CD14-positive monocyte (primary cell): ENCODE measurements around the gene POR. TPM values are rescaled to one million over a fixed set of nuclear protein-coding genes. Genes with fewer than 3 reads are reported as not detected.

ENCODE experiments used
- DNase-seq, 3 donors: peaks; one replicate each; pipeline ENCODE4 v3.0.0-alpha.2; 2011 to 2022
- H2AFZ ChIP-seq: 2 replicates; pipeline ENCODE4 v1.6.0; 2012; ENCODE audit warnings: mild to moderate bottlenecking, low read depth, low read length, inconsistent platforms; ENCODE audit not compliant: insufficient read depth, poor library complexity, severe bottlenecking
- H3K27ac ChIP-seq, 2 donors: 1 replicate in 1 of 2; 2 replicates in 1 of 2; pipeline ENCODE4 v1.5.1; 2012 to 2013; ENCODE audit warnings: low read length in 2 of 2, control low read depth in 1 of 2, inconsistent platforms in 1 of 2, low read depth in 1 of 2, mild to moderate bottlenecking in 1 of 2
- H3K27me3 ChIP-seq, 2 donors: one replicate each; pipeline versions ENCODE4 v1.6.0 to v1.6.1; 2011 to 2013; ENCODE audit warnings: low read length in 2 of 2; ENCODE audit not compliant: control insufficient read depth in 2 of 2, insufficient read depth in 2 of 2
- H3K36me3 ChIP-seq, 2 donors: replicated peaks in 1 of 2; 1 replicate in 1 of 2; 2 replicates in 1 of 2; pipeline versions ENCODE4 v1.5.1 to v1.6.1; 2012 to 2013; ENCODE audit warnings: low read length in 2 of 2, control low read depth in 1 of 2, inconsistent platforms in 1 of 2, mild to moderate bottlenecking in 1 of 2; ENCODE audit not compliant: insufficient read depth in 2 of 2, control insufficient read depth in 1 of 2
- H3K4me1 ChIP-seq, 2 donors: 1 replicate in 1 of 2; 2 replicates in 1 of 2; pipeline versions ENCODE4 v1.5.1 to v1.6.1; 2012 to 2013; ENCODE audit warnings: low read length in 2 of 2, control low read depth in 1 of 2, inconsistent platforms in 1 of 2, mild to moderate bottlenecking in 1 of 2, moderate library complexity in 1 of 2; ENCODE audit not compliant: insufficient read depth in 2 of 2, control insufficient read depth in 1 of 2
- H3K4me2 ChIP-seq: replicated peaks from 2 replicates; pipeline ENCODE3; 2012; ENCODE audit warnings: low read length, moderate library complexity, mild to moderate bottlenecking; ENCODE audit not compliant: poor library complexity, severe bottlenecking; ENCODE audit errors: extremely low read depth
- H3K4me3 ChIP-seq, 3 experiments: fragments of 200-600 bp in 1 of 3; sonication (generic) in 1 of 3; replicated peaks in 1 of 3; 1 replicate in 2 of 3; 2 replicates in 1 of 3; pipeline ENCODE4 v1.5.1; 2011 to 2013; ENCODE audit warnings: low read length in 3 of 3, mild to moderate bottlenecking in 3 of 3, control low read depth in 2 of 3, low read depth in 2 of 3, inconsistent platforms in 1 of 3, moderate library complexity in 1 of 3
- H3K79me2 ChIP-seq: 2 replicates; pipeline ENCODE4 v1.6.0; 2012; ENCODE audit warnings: mild to moderate bottlenecking, control low read depth, inconsistent platforms, low read length, moderate library complexity; ENCODE audit not compliant: insufficient read depth
- H3K9ac ChIP-seq: 2 replicates; pipeline ENCODE4 v1.6.0; 2017; ENCODE audit warnings: low read length, mild to moderate bottlenecking; ENCODE audit not compliant: insufficient read depth, poor library complexity, severe bottlenecking
- H3K9me3 ChIP-seq, 2 donors: replicated peaks in 1 of 2; 1 replicate in 1 of 2; 2 replicates in 1 of 2; pipeline versions ENCODE4 v1.5.1 to v1.6.1; 2012 to 2013; ENCODE audit warnings: low read length in 2 of 2, control low read depth in 1 of 2; ENCODE audit not compliant: control insufficient read depth in 1 of 2, insufficient read depth in 1 of 2
- H4K20me1 ChIP-seq: 2 replicates; pipeline ENCODE4 v1.6.0; 2012; ENCODE audit warnings: mild to moderate bottlenecking, low read length, control low read depth, moderate library complexity; ENCODE audit not compliant: insufficient read depth
- H3K27ac Mint-ChIP-seq, 7 donors: one replicate each; pipeline ENCODE4 v1.8.0; 2020; ENCODE audit warnings: mild to moderate bottlenecking in 7 of 7, mixed read lengths in 7 of 7, moderate library complexity in 6 of 7, inconsistent platforms in 2 of 7
- H3K27me3 Mint-ChIP-seq, 3 donors: one replicate each; pipeline ENCODE4 v1.8.0; 2021 to 2022; ENCODE audit warnings: low read depth in 3 of 3, mild to moderate bottlenecking in 3 of 3, mixed read lengths in 3 of 3, moderate library complexity in 3 of 3, inconsistent platforms in 1 of 3
- H3K36me3 Mint-ChIP-seq, 2 donors: one replicate each; pipeline ENCODE4 v1.8.0; 2020; ENCODE audit warnings: mixed read lengths in 2 of 2, inconsistent platforms in 1 of 2, mild to moderate bottlenecking in 1 of 2
- H3K4me1 Mint-ChIP-seq: one replicate; pipeline ENCODE4 v1.8.0; 2020; ENCODE audit warnings: mild to moderate bottlenecking, mixed read lengths
- H3K4me3 Mint-ChIP-seq, 2 donors: one replicate each; pipeline ENCODE4 v1.8.0; 2020; ENCODE audit warnings: mild to moderate bottlenecking in 2 of 2, mixed read lengths in 2 of 2, moderate library complexity in 1 of 2
- H3K9me3 Mint-ChIP-seq, 7 donors: one replicate each; pipeline ENCODE4 v1.8.0; 2020 to 2022; ENCODE audit warnings: mixed read lengths in 7 of 7, mild to moderate bottlenecking in 6 of 7, moderate library complexity in 6 of 7, inconsistent platforms in 2 of 7
- CTCF ChIP-seq: fragments of 200-600 bp; IDR thresholded peaks from one replicate; pipeline ENCODE4 v1.8.0; 2022; ENCODE audit warnings: antibody characterized with exemption, mild to moderate bottlenecking
- WGBS: methylation state at CpG from one replicate; pipeline ENCODE4 v1.1.5; 2013; ENCODE audit warnings: missing lambda C conversion rate; ENCODE audit not compliant: insufficient coverage; 5-methylcytosine and 5-hydroxymethylcytosine counted together
- intact Hi-C, 2 donors: fragments of 100-400 bp; cut with micrococcal nuclease; formaldehyde crosslinking; loops; one replicate each; pipeline versions ENCODE4 v1.15.0 to v1.15.1; 2023
- polyA plus RNA-seq, 3 donors: library from polyadenylated mRNA; depleted of rRNA in 1 of 3; unstranded in 2 of 3; stranded (reverse) in 1 of 3; fragments of 300-500 nt in 2 of 3; fragments of >200 nt in 1 of 3; fragmentation: Illumina TruSeq in 2 of 3; gene quantifications; 1 replicate in 2 of 3; 2 replicates in 1 of 3; pipeline ENCODE4 v1.2.3, GENCODE V29; 2012 to 2021

The POR gene
- polyA plus RNA-seq, 3 donors, result 90.5 to 102 (median 98.1) TPM

DNA sequence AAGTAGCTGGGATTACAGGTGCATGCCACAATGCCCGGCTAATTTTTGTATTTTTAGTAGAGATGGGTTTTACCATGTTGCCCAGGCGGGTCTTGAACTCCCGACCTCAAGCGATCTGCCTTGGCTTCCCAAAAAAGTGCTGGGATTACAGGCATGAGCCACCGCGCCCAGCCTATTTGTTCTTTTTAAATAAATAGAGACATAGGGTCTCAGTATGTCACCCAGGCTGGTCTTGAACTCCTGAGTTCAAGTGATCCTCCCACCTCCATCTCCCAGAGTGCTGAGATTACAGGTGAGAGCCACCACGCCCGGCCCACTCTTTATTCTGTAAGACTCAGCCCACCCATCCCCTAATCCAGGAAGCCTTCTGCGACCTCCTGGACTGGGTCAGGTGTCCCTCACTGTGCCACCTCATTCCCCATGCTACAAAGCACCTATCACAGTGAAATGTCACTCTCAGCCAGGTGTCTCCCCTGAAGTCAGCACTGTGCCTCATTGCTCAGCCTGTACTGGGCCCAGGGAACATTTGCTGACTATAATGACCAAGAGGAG is 76.7 kb downstream of the POR start:
- intact Hi-C loops, result no loop called here
- Histone ChIP-seq H2AFZ (no peak overlapping the region), H3K79me2 (peaks cover 5% of the 10 kb centered on the region), H3K4me2 (no peak overlapping the region), H4K20me1 (peaks cover 24% of the 10 kb centered on the region), H3K27ac (no peak overlapping the region), H3K9ac (no peak overlapping the region), H3K27me3 (no peaks in the 10 kb centered on the region), H3K4me3 (no peak overlapping the region), H3K9me3 (no peaks in the 10 kb centered on the region), H3K4me1 (peaks cover 23 to 34% of the 10 kb centered on the region in 2 donors), H3K36me3 (peaks cover 16 to 23% of the 10 kb centered on the region in 2 donors)
- Mint-ChIP-seq H3K9me3 (no peaks in the 10 kb centered on the region), H3K4me1 (peaks cover 37% of the 10 kb centered on the region), H3K27me3 (peaks cover 0 to 3% (median 0%) of the 10 kb centered on the region in 3 donors), H3K36me3 (peaks cover 34 to 44% of the 10 kb centered on the region in 2 donors), H3K4me3 (no peak overlapping the region), H3K27ac (no peak overlapping the region)
- DNase-seq, result no peak
- no peak for TF ChIP-seq CTCF
- 92% methylated on average over 3 of the region's 9 CpGs for WGBS

DNA sequence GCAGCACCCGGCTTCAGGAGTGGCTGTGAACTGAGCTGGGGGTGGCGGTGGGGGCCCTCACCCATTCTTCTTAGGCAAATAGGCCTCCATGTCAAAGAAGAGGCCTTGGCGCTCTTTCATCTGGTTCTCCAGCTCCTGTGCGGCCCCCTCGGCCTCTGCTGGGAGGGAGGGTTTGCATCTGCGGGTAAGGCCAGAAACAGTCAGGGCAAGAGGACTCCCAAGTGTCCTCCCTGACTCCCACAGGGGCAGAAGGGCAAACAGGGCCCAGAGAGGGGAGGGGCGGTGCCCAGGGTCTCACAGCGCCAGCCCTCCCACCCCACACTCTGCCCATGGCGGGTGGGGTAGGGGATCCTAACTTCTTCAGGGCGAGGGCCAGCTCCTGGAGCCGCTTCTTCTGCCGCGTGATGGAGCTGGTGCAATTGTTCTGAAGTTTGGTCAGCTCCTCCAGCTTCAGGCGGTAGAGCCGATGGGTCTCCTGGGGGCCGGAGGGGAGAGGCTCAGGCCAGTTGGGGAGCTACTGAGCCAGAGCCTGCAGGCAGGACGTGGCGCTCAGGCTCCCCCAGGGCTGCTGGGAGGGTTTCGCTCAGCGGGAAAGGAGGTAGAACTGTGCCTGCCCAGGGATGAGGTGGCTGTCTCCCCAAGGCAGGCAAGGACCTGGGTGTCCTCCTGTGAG is 77.3 kb downstream of the POR start:
- H3K4me1 ChIP-seq, result peaks cover 29 to 40% of the 10 kb centered on the region in 2 donors
- no peak for DNase-seq
- no peak overlapping the region for H3K4me2 ChIP-seq
- Mint-ChIP-seq H3K27me3 (peaks cover 0 to 3% (median 0%) of the 10 kb centered on the region in 3 donors), H3K4me1 (peaks cover 43% of the 10 kb centered on the region), H3K36me3 (peaks cover 28 to 38% of the 10 kb centered on the region in 2 donors), H3K4me3 (no peak overlapping the region), H3K9me3 (peaks cover 0 to 2% (median 0%) of the 10 kb centered on the region in 7 donors), H3K27ac (no peak overlapping the region)
- H3K4me3 ChIP-seq, result no peak overlapping the region
- H3K9ac ChIP-seq, result no peak overlapping the region
- H4K20me1 ChIP-seq, result peaks cover 20% of the 10 kb centered on the region
- intact Hi-C loops, result no loop called here
- no peak overlapping the region for H2AFZ ChIP-seq
- no peak for TF ChIP-seq CTCF
- peaks cover 5% of the 10 kb centered on the region for H3K79me2 ChIP-seq
- WGBS, result 94% methylated on average over 15 of the region's 20 CpGs
- no peak overlapping the region for H3K27ac ChIP-seq
- no peaks in the 10 kb centered on the region for H3K27me3 ChIP-seq
- no peaks in the 10 kb centered on the region for H3K9me3 ChIP-seq
- peaks cover 9 to 17% of the 10 kb centered on the region in 2 donors for H3K36me3 ChIP-seq
